ENCODE results near the gene SIGLEC6.
"Not testable (repeated sequence)": the region's sequence is repeated elsewhere in the genome, so short reads cannot be mapped to it uniquely, and the experiment has no call there.

SIGLEC6 gene

GRCh38 chr19:51505904-51506303 is 25.6 kb downstream of the SIGLEC6 start:
- TF ChIP-seq CTCF (IDR thresholded peaks at IDR 0.05; ENCODE audit: low read depth, low read length) = no peak
- DNase-seq (ENCODE audit: low read depth in 2 of 2) = no peak
- no peak overlapping the region for H3K4me3 ChIP-seq (replicated peaks in 1 of 2; ENCODE audit: low read depth in 2 of 2, low read length in 2 of 2)

- H3K4me3 ChIP-seq (replicated peaks in 1 of 2; ENCODE audit: low read depth in 2 of 2, low read length in 2 of 2) = no peak overlapping the region
- DNase-seq (ENCODE audit: low read depth in 2 of 2) = no peak
- TF ChIP-seq CTCF (IDR thresholded peaks at IDR 0.05; ENCODE audit: low read depth, low read length) = no peak
Observed at GRCh38 chr19:51503896-51504295, 27.6 kb downstream of the SIGLEC6 start.

- H3K4me3 ChIP-seq (replicated peaks in 1 of 2; ENCODE audit: low read depth in 2 of 2, low read length in 2 of 2) = no peak overlapping the region
- no peak for TF ChIP-seq CTCF (IDR thresholded peaks at IDR 0.05; ENCODE audit: low read depth, low read length)
- DNase-seq (ENCODE audit: low read depth in 2 of 2) = no peak
Observed at GRCh38 chr19:51503286-51503817, 28.1 kb downstream of the SIGLEC6 start.

- no peak within 1 kb of the TSS for H3K4me3 ChIP-seq (replicated peaks in 1 of 2; ENCODE audit: low read depth in 2 of 2, low read length in 2 of 2)
- no peak for TF ChIP-seq CTCF (IDR thresholded peaks at IDR 0.05; ENCODE audit: low read depth, low read length)
- DNase-seq (ENCODE audit: low read depth in 2 of 2) = no peak
Observed at GRCh38 chr19:51501594-51502263, 29.7 kb downstream of the SIGLEC6 start, which contains the start of gene SIGLEC12. SIGLEC12 (minus strand) TSS chr19:51501800; CDS start chr19:51501733, 67 bp downstream.

- not testable (repeated sequence) for H3K4me3 ChIP-seq (replicated peaks in 1 of 2; ENCODE audit: low read depth in 2 of 2, low read length in 2 of 2); DNase-seq (ENCODE audit: low read depth in 2 of 2)
Observed at GRCh38 chr19:51500931-51501330, 30.5 kb downstream of the SIGLEC6 start.

GRCh38 chr19:51497666-51498065 is 33.8 kb downstream of the SIGLEC6 start:
- no peak for DNase-seq (ENCODE audit: low read depth in 2 of 2)
- no peak for TF ChIP-seq CTCF (IDR thresholded peaks at IDR 0.05; ENCODE audit: low read depth, low read length)
- no peak overlapping the region for H3K4me3 ChIP-seq (replicated peaks in 1 of 2; ENCODE audit: low read depth in 2 of 2, low read length in 2 of 2)

GRCh38 chr19:51493776-51494175 is 37.7 kb downstream of the SIGLEC6 start:
- DNase-seq (ENCODE audit: low read depth in 2 of 2) = no peak
- H3K4me3 ChIP-seq (replicated peaks in 1 of 2; ENCODE audit: low read depth in 2 of 2, low read length in 2 of 2) = no peak overlapping the region
- no peak for TF ChIP-seq CTCF (IDR thresholded peaks at IDR 0.05; ENCODE audit: low read depth, low read length)

Data from cardiac fibroblast (primary cell).